H9 (cell line): ENCODE measurements around the gene LRRTM1. TPM values are rescaled to one million over a fixed set of nuclear protein-coding genes. Genes with fewer than 3 reads are reported as not detected.

ENCODE experiments used
- DNase-seq: peaks from one replicate; pipeline ENCODE4 v3.0.0-alpha.2; 2017
- H2AFZ ChIP-seq: one replicate; pipeline ENCODE4 v1.6.1; 2013; ENCODE audit warnings: mild to moderate bottlenecking, low read length, control low read depth, moderate library complexity
- H2AK5ac ChIP-seq: 2 replicates; pipeline ENCODE4 v1.6.1; 2013; ENCODE audit warnings: low read length, control low read depth, mixed read lengths; ENCODE audit not compliant: insufficient read length
- H2BK120ac ChIP-seq: one replicate; pipeline ENCODE4 v1.6.1; 2013; ENCODE audit warnings: low read depth, mild to moderate bottlenecking, low read length, control low read depth, inconsistent platforms; ENCODE audit not compliant: poor library complexity, severe bottlenecking
- H2BK12ac ChIP-seq: 2 replicates; pipeline ENCODE4 v1.6.1; 2013; ENCODE audit warnings: low read length, control low read depth, mixed read lengths, low read depth; ENCODE audit not compliant: insufficient read length
- H2BK15ac ChIP-seq: 2 replicates; pipeline ENCODE4 v1.6.1; 2013; ENCODE audit warnings: low read depth, low read length, control low read depth
- H2BK20ac ChIP-seq: one replicate; pipeline ENCODE4 v1.6.1; 2013; ENCODE audit warnings: low read depth, mild to moderate bottlenecking, low read length, control low read depth, inconsistent platforms; ENCODE audit not compliant: poor library complexity, severe bottlenecking
- H2BK5ac ChIP-seq: 2 replicates; pipeline ENCODE4 v1.6.1; 2013; ENCODE audit warnings: low read length, control low read depth, mixed read lengths; ENCODE audit not compliant: insufficient read length
- H3K14ac ChIP-seq: 2 replicates; pipeline ENCODE4 v1.6.1; 2013; ENCODE audit warnings: low read length, control low read depth; ENCODE audit not compliant: insufficient read depth
- H3K18ac ChIP-seq: 2 replicates; pipeline ENCODE4 v1.6.1; 2013; ENCODE audit warnings: low read depth, mild to moderate bottlenecking, mixed read lengths, low read length, control low read depth; ENCODE audit not compliant: insufficient read length
- H3K23ac ChIP-seq: 2 replicates; pipeline ENCODE4 v1.6.1; 2013; ENCODE audit warnings: low read length, control low read depth, mixed read lengths, low read depth; ENCODE audit not compliant: insufficient read length
- H3K23me2 ChIP-seq: 2 replicates; pipeline ENCODE4 v1.6.1; 2013; ENCODE audit warnings: low read depth, mild to moderate bottlenecking, mixed read lengths, low read length, control low read depth; ENCODE audit not compliant: insufficient read length, poor library complexity, severe bottlenecking
- H3K27ac ChIP-seq: 2 replicates; pipeline ENCODE4 v1.5.1; 2013; ENCODE audit warnings: low read length, control low read depth, mixed read lengths, low read depth; ENCODE audit not compliant: insufficient read length
- H3K27me3 ChIP-seq: 2 replicates; pipeline ENCODE4 v1.6.1; 2013; ENCODE audit warnings: low read length, control low read depth, inconsistent platforms; ENCODE audit not compliant: insufficient read depth
- H3K4ac ChIP-seq: 2 replicates; pipeline ENCODE4 v1.6.1; 2013; ENCODE audit warnings: low read depth, mild to moderate bottlenecking, control low read depth, inconsistent platforms, low read length, moderate library complexity
- H3K4me1 ChIP-seq: 2 replicates; pipeline ENCODE4 v1.6.1; 2013; ENCODE audit warnings: low read length, control low read depth, inconsistent platforms; ENCODE audit not compliant: insufficient read depth
- H3K4me2 ChIP-seq: 2 replicates; pipeline ENCODE4 v1.6.1; 2013; ENCODE audit warnings: low read length, control low read depth, mixed read lengths; ENCODE audit not compliant: insufficient read length, insufficient read depth
- H3K56ac ChIP-seq: 2 replicates; pipeline ENCODE4 v1.6.1; 2013; ENCODE audit warnings: low read depth, mild to moderate bottlenecking, mixed read lengths, low read length, control low read depth; ENCODE audit not compliant: insufficient read length
- H3K79me1 ChIP-seq: 2 replicates; pipeline ENCODE4 v1.6.1; 2013; ENCODE audit warnings: low read depth, mild to moderate bottlenecking, moderate library complexity, low read length, control low read depth, inconsistent platforms; ENCODE audit not compliant: insufficient read depth, poor library complexity, severe bottlenecking
- H3K79me2 ChIP-seq: 2 replicates; pipeline ENCODE4 v1.6.1; 2013; ENCODE audit warnings: low read length, control low read depth, inconsistent platforms; ENCODE audit not compliant: insufficient read depth
- H3K9ac ChIP-seq: 2 replicates; pipeline ENCODE4 v1.6.1; 2013; ENCODE audit warnings: low read length, control low read depth, mixed read lengths; ENCODE audit not compliant: insufficient read length; ENCODE audit errors: extremely low read depth
- H3K9me3 ChIP-seq: one replicate; pipeline ENCODE4 v1.6.1; 2013; ENCODE audit warnings: low read depth, low read length, inconsistent platforms; ENCODE audit not compliant: control insufficient read depth
- H3T11ph ChIP-seq: one replicate; pipeline ENCODE4 v1.6.1; 2013; ENCODE audit warnings: mild to moderate bottlenecking, low read length, control low read depth, inconsistent platforms
- H4K20me1 ChIP-seq: one replicate; pipeline ENCODE4 v1.6.1; 2013; ENCODE audit not compliant: control insufficient read depth, insufficient read length, insufficient read depth
- H4K5ac ChIP-seq: 2 replicates; pipeline ENCODE4 v1.6.1; 2013; ENCODE audit warnings: low read depth, mild to moderate bottlenecking, mixed read lengths, low read length, control low read depth; ENCODE audit not compliant: insufficient read length
- H4K8ac ChIP-seq: replicated peaks from 2 replicates; pipeline ENCODE4 v1.6.1; 2013; ENCODE audit warnings: low read length, control low read depth, mixed read lengths, low read depth; ENCODE audit not compliant: insufficient read length
- H4K91ac ChIP-seq: 2 replicates; pipeline ENCODE4 v1.6.1; 2013; ENCODE audit warnings: low read depth, mild to moderate bottlenecking, moderate library complexity, mixed read lengths, low read length, control low read depth; ENCODE audit not compliant: insufficient read length
- H3K27ac Mint-ChIP-seq, 3 experiments: 2 replicates in 2 of 3; 3 replicates in 1 of 3; pipeline ENCODE4 v1.8.0; 2020 to 2021; ENCODE audit warnings: mixed read lengths in 3 of 3, mild to moderate bottlenecking in 1 of 3, moderate library complexity in 1 of 3
- H3K27me3 Mint-ChIP-seq: 2 replicates; pipeline ENCODE4 v1.8.0; 2021; ENCODE audit warnings: low read depth, mild to moderate bottlenecking, moderate library complexity, mixed read lengths
- H3K36me3 Mint-ChIP-seq, 3 experiments: 2 replicates in 2 of 3; 3 replicates in 1 of 3; pipeline ENCODE4 v1.8.0; 2020 to 2021; ENCODE audit warnings: low read depth in 3 of 3, mixed read lengths in 3 of 3; ENCODE audit not compliant: insufficient read depth in 1 of 3
- H3K4me1 Mint-ChIP-seq, 2 experiments: 2 replicates each; pipeline ENCODE4 v1.8.0; 2020; ENCODE audit warnings: mixed read lengths in 2 of 2
- H3K4me3 Mint-ChIP-seq, 2 experiments: 2 replicates in 1 of 2; 3 replicates in 1 of 2; pipeline ENCODE4 v1.8.0; 2020 to 2021; ENCODE audit warnings: mild to moderate bottlenecking in 2 of 2, mixed read lengths in 2 of 2, moderate library complexity in 1 of 2
- H3K9me3 Mint-ChIP-seq, 2 experiments: 2 replicates in 1 of 2; 3 replicates in 1 of 2; pipeline ENCODE4 v1.8.0; 2020; ENCODE audit warnings: mild to moderate bottlenecking in 2 of 2, mixed read lengths in 2 of 2, moderate library complexity in 1 of 2
- CTCF ChIP-seq: fragments of 200-600 bp; sonication (generic); conservative IDR thresholded peaks from 3 replicates; pipeline ENCODE4 v1.8.0; 2021; ENCODE audit warnings: antibody characterized with exemption, mild to moderate bottlenecking
- WGBS: extraction: QIAGEN DNeasy Blood & Tissue Kit; methylation state at CpG from one replicate; pipeline ENCODE4 v1.1.7; 2013; ENCODE audit warnings: missing lambda C conversion rate, low lambda C conversion rate, mixed read lengths; ENCODE audit not compliant: insufficient read length; ENCODE audit errors: extremely low coverage; 5-methylcytosine and 5-hydroxymethylcytosine counted together
- total RNA-seq: library from RNA; stranded (reverse); gene quantifications from 2 replicates; pipeline ENCODE4 v1.2.1, GENCODE V29; 2021

The LRRTM1 gene
- total RNA-seq, 1 experiment from 2014 or later = 1.2 TPM

GRCh38 chr2:80351231-80351630 is 46.7 kb upstream of the LRRTM1 start:
- Histone ChIP-seq H2BK12ac (no peak overlapping the region), H3K79me2 (no peaks in the 10 kb centered on the region), H3K27me3 (no peaks in the 10 kb centered on the region), H3K4me1 (peaks cover 2% of the 10 kb centered on the region), H2AK5ac (no peak overlapping the region), H4K5ac (no peak overlapping the region), H3K14ac (no peak overlapping the region), H2BK5ac (no peak overlapping the region), H3T11ph (no peak overlapping the region), H3K23me2 (no peaks in the 10 kb centered on the region), H4K91ac (no peak overlapping the region), H3K23ac (no peak overlapping the region), H3K9me3 (no peaks in the 10 kb centered on the region), H3K4me2 (no peak overlapping the region), H2AFZ (no peak overlapping the region), H4K8ac (no peak overlapping the region), H3K9ac (no peak overlapping the region), H3K27ac (no peak overlapping the region), H2BK20ac (no peak overlapping the region), H3K56ac (no peak overlapping the region), H3K79me1 (no peaks in the 10 kb centered on the region), H3K4ac (no peak overlapping the region), H4K20me1 (no peaks in the 10 kb centered on the region), H3K18ac (no peak overlapping the region), H2BK15ac (no peak overlapping the region), H2BK120ac (no peak overlapping the region)
- H3K9me3 Mint-ChIP-seq = no peaks in the 10 kb centered on the region
- TF ChIP-seq CTCF = no peak
- no peaks in the 10 kb centered on the region for H3K27me3 Mint-ChIP-seq
- no CpG with 5 or more reads among the region's 3 CpGs for WGBS
- no peak for DNase-seq
- no peaks in the 10 kb centered on the region for H3K36me3 Mint-ChIP-seq
- no peak overlapping the region for H3K27ac Mint-ChIP-seq
- H3K4me1 Mint-ChIP-seq = peaks cover 8 to 15% of the 10 kb centered on the region in 2 experiments
- no peak overlapping the region for H3K4me3 Mint-ChIP-seq
